ENCODE data around the gene NAT14.

NAT14 gene

DNA sequence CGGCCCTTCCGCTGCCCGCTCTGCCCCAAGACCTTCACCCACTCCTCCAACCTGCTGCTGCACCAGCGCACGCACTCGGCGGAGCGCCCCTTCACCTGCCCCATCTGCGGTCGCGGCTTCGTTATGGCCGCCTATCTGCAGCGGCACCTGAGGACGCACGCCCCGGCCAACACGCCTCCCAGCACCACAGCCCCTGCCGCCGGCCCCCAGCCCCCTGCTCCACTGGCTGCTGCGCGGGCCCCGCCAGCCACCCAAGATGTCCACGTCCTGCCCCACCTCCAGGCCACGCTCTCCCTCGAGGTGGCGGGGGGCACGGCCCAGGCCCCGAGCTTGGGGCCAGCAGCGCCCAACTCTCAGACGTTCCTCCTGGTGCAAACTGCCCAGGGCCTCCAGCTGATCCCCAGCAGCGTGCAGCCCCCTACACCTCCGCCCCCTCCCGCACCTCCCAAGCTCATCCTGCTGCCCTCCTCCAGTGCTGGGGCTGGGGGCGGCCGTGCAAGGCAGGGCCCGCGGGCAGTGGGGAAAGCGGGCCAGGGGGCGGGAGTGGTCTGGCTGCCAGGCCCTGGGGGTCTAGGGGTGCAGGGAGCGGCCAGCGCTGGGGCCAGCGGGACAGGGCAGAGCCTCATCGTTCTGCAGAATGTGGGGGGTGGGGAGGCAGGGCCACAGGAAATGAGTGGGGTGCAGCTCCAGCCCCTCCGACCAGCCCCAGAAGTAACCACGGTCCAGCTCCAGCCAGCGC lies 1.9 kb upstream of the NAT14 start:
- TF ChIP-seq, protein P1, sequence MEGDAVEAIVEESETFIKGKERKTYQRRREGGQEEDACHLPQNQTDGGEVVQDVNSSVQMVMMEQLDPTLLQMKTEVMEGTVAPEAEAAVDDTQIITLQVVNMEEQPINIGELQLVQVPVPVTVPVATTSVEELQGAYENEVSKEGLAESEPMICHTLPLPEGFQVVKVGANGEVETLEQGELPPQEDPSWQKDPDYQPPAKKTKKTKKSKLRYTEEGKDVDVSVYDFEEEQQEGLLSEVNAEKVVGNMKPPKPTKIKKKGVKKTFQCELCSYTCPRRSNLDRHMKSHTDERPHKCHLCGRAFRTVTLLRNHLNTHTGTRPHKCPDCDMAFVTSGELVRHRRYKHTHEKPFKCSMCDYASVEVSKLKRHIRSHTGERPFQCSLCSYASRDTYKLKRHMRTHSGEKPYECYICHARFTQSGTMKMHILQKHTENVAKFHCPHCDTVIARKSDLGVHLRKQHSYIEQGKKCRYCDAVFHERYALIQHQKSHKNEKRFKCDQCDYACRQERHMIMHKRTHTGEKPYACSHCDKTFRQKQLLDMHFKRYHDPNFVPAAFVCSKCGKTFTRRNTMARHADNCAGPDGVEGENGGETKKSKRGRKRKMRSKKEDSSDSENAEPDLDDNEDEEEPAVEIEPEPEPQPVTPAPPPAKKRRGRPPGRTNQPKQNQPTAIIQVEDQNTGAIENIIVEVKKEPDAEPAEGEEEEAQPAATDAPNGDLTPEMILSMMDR (IDR thresholded peaks at IDR 0.05; ENCODE audit: borderline replicate concordance, insufficient read depth, low read depth, low read length): no peak
- H3K4me3 ChIP-seq (ENCODE audit: low read depth, low read length): no peak overlapping the region

DNA sequence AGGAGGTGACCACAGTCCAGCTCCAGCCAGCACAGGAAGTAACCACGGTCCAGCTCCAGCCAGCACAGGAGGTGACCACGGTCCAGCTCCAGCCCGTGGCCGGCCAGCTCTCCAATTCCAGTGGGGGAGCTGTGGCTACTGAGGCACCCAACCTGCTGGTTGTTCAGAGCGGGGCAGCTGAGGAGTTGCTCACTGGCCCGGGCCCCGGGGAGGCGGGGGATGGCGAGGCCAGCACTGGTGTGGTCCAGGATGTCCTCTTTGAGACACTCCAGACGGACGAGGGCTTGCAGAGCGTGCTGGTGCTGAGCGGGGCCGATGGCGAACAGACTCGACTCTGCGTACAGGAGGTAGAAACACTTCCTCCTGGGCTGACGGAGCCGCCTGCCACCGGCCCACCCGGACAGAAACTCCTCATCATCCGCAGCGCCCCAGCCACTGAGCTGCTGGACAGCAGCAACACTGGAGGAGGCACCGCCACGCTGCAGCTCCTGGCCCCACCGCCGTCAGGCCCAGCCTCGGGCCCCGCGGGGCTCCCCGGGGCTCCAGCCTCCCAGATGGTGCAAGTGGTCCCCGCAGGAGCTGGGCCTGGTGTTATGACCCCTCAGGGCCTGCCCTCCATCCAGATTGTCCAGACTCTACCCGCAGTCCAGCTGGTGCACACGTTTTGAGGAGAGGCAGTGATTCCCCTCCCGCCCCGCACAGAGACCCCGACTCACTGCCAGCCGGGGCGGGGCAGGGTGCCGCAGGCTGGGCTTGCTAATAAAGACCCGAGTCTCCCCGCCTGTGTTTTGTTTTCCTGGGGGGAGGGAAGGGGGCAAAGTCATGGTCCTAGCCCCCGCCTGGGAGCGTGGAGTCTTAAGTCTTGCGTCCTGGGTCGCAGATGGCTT lies 1.0 kb upstream of the NAT14 start:
- H3K4me3 ChIP-seq (ENCODE audit: low read depth, low read length): peak overlapping the region; percentile 85
- TF ChIP-seq, protein P1 (IDR thresholded peaks at IDR 0.05; ENCODE audit: borderline replicate concordance, insufficient read depth, low read depth, low read length): no peak

DNA sequence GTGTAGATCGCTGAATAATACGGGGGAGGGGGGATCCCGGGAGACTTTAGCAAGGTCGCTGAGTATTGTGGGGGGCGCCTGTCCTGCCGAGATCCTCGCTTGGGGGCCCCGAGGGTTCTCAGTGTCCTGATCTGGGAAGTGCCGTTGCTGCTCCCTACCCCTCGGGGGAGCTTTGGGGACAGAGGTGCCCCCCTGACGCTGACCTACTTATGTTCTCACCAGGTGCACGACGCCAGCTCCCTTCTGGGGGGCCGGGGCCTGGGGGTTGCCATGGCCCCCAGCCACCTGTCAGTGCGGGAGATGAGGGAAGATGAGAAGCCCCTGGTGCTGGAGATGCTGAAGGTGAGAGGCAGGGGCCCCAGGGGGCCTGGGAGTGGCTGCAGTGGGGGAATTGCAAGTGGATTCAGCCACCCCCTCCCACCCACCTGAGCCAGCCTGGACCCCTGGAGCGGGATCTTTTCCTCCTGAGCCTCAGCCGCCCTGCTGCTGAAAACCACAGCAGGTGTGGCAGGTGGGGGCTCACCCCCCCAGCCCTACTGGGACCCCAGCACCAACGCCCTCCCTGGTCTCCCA lies 537 bp downstream of the NAT14 start:
- TF ChIP-seq, protein P1 (IDR thresholded peaks at IDR 0.05; ENCODE audit: borderline replicate concordance, insufficient read depth, low read depth, low read length): no peak

DNA sequence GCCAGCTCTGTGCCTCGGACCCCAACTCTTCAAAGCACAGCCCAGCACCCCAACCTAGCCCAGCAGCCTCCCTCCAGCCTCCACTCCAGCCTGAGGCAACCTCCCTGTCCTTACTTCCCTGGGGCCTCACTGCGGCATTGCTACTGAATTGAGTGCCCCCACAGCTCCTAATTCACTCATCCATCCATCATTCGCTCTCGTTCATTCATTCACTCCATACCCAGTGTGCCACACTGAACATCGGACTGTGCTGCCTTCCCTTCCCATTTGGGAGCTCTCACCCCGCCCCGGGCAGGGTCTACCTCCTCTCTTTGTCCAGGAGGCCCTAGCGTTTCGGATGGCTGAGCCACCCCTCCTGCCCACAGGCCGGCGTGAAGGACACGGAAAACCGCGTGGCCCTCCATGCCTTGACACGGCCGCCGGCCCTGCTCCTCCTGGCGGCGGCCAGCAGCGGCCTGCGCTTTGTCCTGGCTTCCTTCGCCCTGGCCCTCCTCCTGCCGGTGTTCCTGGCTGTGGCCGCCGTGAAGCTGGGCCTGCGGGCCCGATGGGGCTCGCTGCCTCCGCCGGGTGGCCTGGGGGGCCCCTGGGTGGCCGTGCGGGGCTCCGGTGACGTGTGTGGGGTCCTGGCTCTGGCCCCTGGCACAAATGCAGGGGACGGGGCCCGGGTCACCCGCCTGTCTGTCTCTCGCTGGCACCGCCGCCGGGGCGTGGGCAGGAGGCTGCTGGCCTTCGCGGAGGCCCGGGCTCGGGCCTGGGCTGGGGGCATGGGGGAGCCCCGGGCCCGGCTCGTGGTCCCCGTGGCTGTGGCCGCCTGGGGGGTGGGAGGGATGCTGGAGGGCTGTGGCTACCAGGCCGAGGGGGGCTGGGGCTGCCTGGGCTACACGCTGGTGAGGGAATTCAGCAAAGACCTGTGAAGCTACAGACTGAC lies 1.3 kb downstream of the NAT14 start:
- TF ChIP-seq, protein P1 (IDR thresholded peaks at IDR 0.05; ENCODE audit: borderline replicate concordance, insufficient read depth, low read depth, low read length): no peak
- no peak overlapping the region for H3K4me3 ChIP-seq (ENCODE audit: low read depth, low read length)

More for the DNA sequence above, 537 bp downstream of the NAT14 start:
- H3K4me3 ChIP-seq (ENCODE audit: low read depth, low read length): peak overlapping the region; percentile 85

DNA sequence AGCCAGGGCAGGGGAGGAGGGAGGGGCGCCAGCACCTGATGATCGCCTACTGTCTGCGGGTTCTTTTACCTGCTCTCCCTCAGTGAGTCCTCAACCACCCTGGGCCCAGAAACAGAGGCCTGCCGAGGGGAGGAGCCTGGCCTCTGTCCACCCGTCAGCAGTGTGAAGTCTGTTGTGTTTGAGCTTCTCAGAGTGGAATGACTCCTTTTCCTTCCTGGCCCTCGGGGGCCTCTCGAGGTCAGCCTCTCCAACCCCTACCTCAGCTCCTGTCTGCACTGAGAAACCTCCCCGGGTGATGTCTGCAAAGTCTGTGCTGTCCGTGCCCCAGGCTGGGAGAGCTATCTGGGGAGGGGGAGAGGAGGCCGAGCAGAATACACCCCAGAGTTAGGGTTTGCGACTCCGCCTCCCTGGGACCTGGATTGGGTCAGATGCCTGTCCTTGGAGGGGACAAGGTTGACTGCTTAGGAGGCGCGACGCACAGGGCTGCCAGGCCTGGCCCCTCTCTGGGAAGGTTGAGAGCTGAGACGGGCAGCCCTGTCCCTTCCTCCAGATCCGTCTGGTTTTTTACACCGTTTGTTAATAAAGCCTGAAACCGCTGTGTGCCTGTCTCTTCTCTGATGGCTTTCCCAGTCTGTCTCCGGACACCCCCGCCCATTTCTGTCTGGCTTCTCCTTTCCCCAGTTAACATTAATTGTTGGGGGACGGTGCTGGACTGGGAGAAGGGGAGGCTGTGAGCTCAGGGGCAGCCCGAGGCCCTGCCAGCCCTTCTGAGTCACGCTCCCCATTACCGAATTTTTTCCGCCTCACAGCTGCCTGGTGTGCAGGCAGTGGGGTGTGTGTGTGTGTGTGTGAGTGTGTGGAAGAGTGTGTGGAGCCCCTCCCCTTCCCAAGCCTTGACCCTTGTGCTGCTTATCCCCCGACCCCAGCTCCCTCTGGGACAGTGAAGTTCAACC lies 2.3 kb downstream of the NAT14 start:
- TF ChIP-seq, protein P1 (IDR thresholded peaks at IDR 0.05; ENCODE audit: borderline replicate concordance, insufficient read depth, low read depth, low read length): no peak
- no peak overlapping the region for H3K4me3 ChIP-seq (ENCODE audit: low read depth, low read length)

All from GM12875 (cell line).